Measurements from ENCODE around the gene HOXB5. TPM values are rescaled to one million over a fixed set of nuclear protein-coding genes. Genes with fewer than 3 reads are reported as not detected.

HOXB5 gene
- total RNA-seq, 2 experiments from 2014 or later, result not detected

GRCh38 chr17:48558057-48558830 is 35.3 kb downstream of the HOXB5 start:
- Mint-ChIP-seq H3K9me3 (no peaks in the 10 kb centered on the region), H3K27ac (no peak overlapping the region), H3K27me3 (peaks cover 56% of the 10 kb centered on the region), H3K4me3 (no peak overlapping the region), H3K4me1 (peaks cover 6% of the 10 kb centered on the region), H3K36me3 (ENCODE audit: low read depth) (no peaks in the 10 kb centered on the region)
- ChIA-PET POLR2A (no interaction called here), CTCF (interaction anchor here (1.5 kb wide), 1 partner anchor 9 kb away, joined by 3 read pairs; no protein-coding TSS in a partner anchor)
- DNase-seq, result no peak

- Mint-ChIP-seq H3K36me3 (ENCODE audit: low read depth) (no peaks in the 10 kb centered on the region), H3K27ac (no peak overlapping the region), H3K4me3 (no peak overlapping the region), H3K4me1 (peaks cover 6% of the 10 kb centered on the region), H3K9me3 (no peaks in the 10 kb centered on the region), H3K27me3 (peaks cover 53% of the 10 kb centered on the region)
- DNase-seq, result no peak
- ChIA-PET CTCF (interaction anchor here (0.6 to 1.7 kb wide), 5 partner anchors 8 to 205 kb away, joined by 3 to 5 read pairs (median 3); no protein-coding TSS in a partner anchor), POLR2A (no interaction called here)
These were observed 36.8 kb downstream of the HOXB5 start for GRCh38 chr17:48556576-48557401.

- Mint-ChIP-seq H3K36me3 (ENCODE audit: low read depth) (no peaks in the 10 kb centered on the region), H3K27me3 (peaks cover 53% of the 10 kb centered on the region), H3K9me3 (no peaks in the 10 kb centered on the region), H3K4me1 (peaks cover 3% of the 10 kb centered on the region), H3K27ac (no peak overlapping the region), H3K4me3 (no peak overlapping the region)
- ChIA-PET CTCF (interaction anchor here (0.6 to 1.7 kb wide), 6 partner anchors 27 to 205 kb away, joined by 3 to 5 read pairs (median 4); no protein-coding TSS in a partner anchor), POLR2A (no interaction called here)
- DNase-seq, result no peak
These were observed 37.4 kb downstream of the HOXB5 start for GRCh38 chr17:48556229-48556575.

- peaks cover 53% of the 10 kb centered on the region for H3K27me3 Mint-ChIP-seq
- POLR2A ChIA-PET, result interaction anchor here (0.6 kb wide), 1 partner anchor 11 kb away, joined by 3 read pairs; no protein-coding TSS in a partner anchor
These were observed 38.0 kb downstream of the HOXB5 start for GRCh38 chr17:48555258-48556228.

GRCh38 chr17:48554412-48555257 is 38.9 kb downstream of the HOXB5 start:
- no peak for DNase-seq
- H3K27ac Mint-ChIP-seq, result peak overlapping the region; percentile 5
- H3K27me3 Mint-ChIP-seq, result peaks cover 53% of the 10 kb centered on the region
- ChIA-PET POLR2A (interaction anchor here (0.6 kb wide), 1 partner anchor 10 kb away, joined by 3 read pairs; no protein-coding TSS in a partner anchor), CTCF (interaction anchor here (1.1 to 1.7 kb wide), 2 partner anchors 8 to 28 kb away, joined by 5 to 8 read pairs; no protein-coding TSS in a partner anchor)
- H3K9me3 Mint-ChIP-seq, result no peaks in the 10 kb centered on the region
- peaks cover 3% of the 10 kb centered on the region for H3K4me1 Mint-ChIP-seq
- no peaks in the 10 kb centered on the region for H3K36me3 Mint-ChIP-seq (ENCODE audit: low read depth)
- H3K4me3 Mint-ChIP-seq, result no peak overlapping the region

More at GRCh38 chr17:48555258-48556228, 38.0 kb downstream of the HOXB5 start:
- peak overlapping the region; percentile 5 for H3K27ac Mint-ChIP-seq
- no peaks in the 10 kb centered on the region for H3K9me3 Mint-ChIP-seq
- CTCF ChIA-PET, result interaction anchor here (0.6 to 1.7 kb wide), 5 partner anchors 9 to 204 kb away, joined by 3 to 8 read pairs (median 4); no protein-coding TSS in a partner anchor
- no peaks in the 10 kb centered on the region for H3K36me3 Mint-ChIP-seq (ENCODE audit: low read depth)
- no peak for DNase-seq
- peak overlapping the region; percentile 50 for H3K4me3 Mint-ChIP-seq
- peaks cover 3% of the 10 kb centered on the region for H3K4me1 Mint-ChIP-seq

GRCh38 chr17:48553826-48554225 is 39.8 kb downstream of the HOXB5 start:
- H3K27me3 Mint-ChIP-seq, result peaks cover 53% of the 10 kb centered on the region
- CTCF ChIA-PET, result no interaction called here
- H3K27ac Mint-ChIP-seq, result no peak overlapping the region
- POLR2A ChIA-PET, result no interaction called here
- H3K9me3 Mint-ChIP-seq, result no peaks in the 10 kb centered on the region
- DNase-seq, result no peak
- no peak overlapping the region for H3K4me3 Mint-ChIP-seq
- H3K36me3 Mint-ChIP-seq (ENCODE audit: low read depth), result no peaks in the 10 kb centered on the region
- peaks cover 3% of the 10 kb centered on the region for H3K4me1 Mint-ChIP-seq

- DNase-seq, result no peak
- Mint-ChIP-seq H3K27me3 (peaks cover 49% of the 10 kb centered on the region), H3K9me3 (no peaks in the 10 kb centered on the region), H3K27ac (no peak overlapping the region), H3K4me3 (no peak overlapping the region), H3K4me1 (peaks cover 8% of the 10 kb centered on the region), H3K36me3 (ENCODE audit: low read depth) (no peaks in the 10 kb centered on the region)
- ChIA-PET POLR2A (no interaction called here), CTCF (interaction anchor here (0.6 kb wide), 1 partner anchor 68 kb away, joined by 3 read pairs; no protein-coding TSS in a partner anchor)
These were observed 40.4 kb downstream of the HOXB5 start for GRCh38 chr17:48553190-48553547.

GRCh38 chr17:48552466-48553189 is 41.0 kb downstream of the HOXB5 start:
- POLR2A ChIA-PET, result no interaction called here
- Mint-ChIP-seq H3K4me3 (no peak overlapping the region), H3K9me3 (no peaks in the 10 kb centered on the region), H3K27me3 (peaks cover 47% of the 10 kb centered on the region), H3K27ac (no peak overlapping the region), H3K4me1 (peaks cover 14% of the 10 kb centered on the region), H3K36me3 (ENCODE audit: low read depth) (no peaks in the 10 kb centered on the region)
- no peak for DNase-seq
- CTCF ChIA-PET, result interaction anchor here (0.6 kb wide), 1 partner anchor 68 kb away, joined by 3 read pairs; no protein-coding TSS in a partner anchor

- Mint-ChIP-seq H3K4me1 (peaks cover 19% of the 10 kb centered on the region), H3K4me3 (no peak overlapping the region), H3K27ac (no peak overlapping the region), H3K36me3 (ENCODE audit: low read depth) (no peaks in the 10 kb centered on the region), H3K27me3 (peaks cover 47% of the 10 kb centered on the region), H3K9me3 (no peaks in the 10 kb centered on the region)
- DNase-seq, result no peak
- POLR2A ChIA-PET, result no interaction called here
- CTCF ChIA-PET, result no interaction called here
These were observed 41.7 kb downstream of the HOXB5 start for GRCh38 chr17:48551596-48552465.

GRCh38 chr17:48551214-48551555 is 42.4 kb downstream of the HOXB5 start:
- no peaks in the 10 kb centered on the region for H3K9me3 Mint-ChIP-seq
- POLR2A ChIA-PET, result no interaction called here

More at GRCh38 chr17:48551214-48551555, 42.4 kb downstream of the HOXB5 start:
- Mint-ChIP-seq H3K27ac (no peak overlapping the region), H3K4me3 (no peak overlapping the region), H3K27me3 (peaks cover 47% of the 10 kb centered on the region), H3K4me1 (peaks cover 22% of the 10 kb centered on the region), H3K36me3 (ENCODE audit: low read depth) (no peaks in the 10 kb centered on the region)
- CTCF ChIA-PET, result no interaction called here
- DNase-seq, result no peak

Measured in activated CD4-positive, alpha-beta T cell treated with anti-CD3 and anti-CD28 coated beads, Interleukin-2, amount 10 ng/mL, durations not matched to agents 7 days and 5 days (primary cell).